Endothelial cell of umbilical vein (primary cell): Measurements from ENCODE around the gene SLC25A26. TPM values are rescaled to one million over a fixed set of nuclear protein-coding genes. Genes with fewer than 3 reads are reported as not detected.

Experiments
- BruUV-seq: library from RNA; stranded (reverse); fragments of 400-500 nt; replicated peaks from 2 replicates; lab custom pipeline; 2021; lab: Mats Ljungman, UMichigan
- CTCF ChIA-PET: fragments of 300-600, 350-600 bp; sonication (Branson Sonifier 250); formaldehyde crosslinking; loops from one replicate; lab custom pipeline; 2021; ENCODE audit warnings: antibody characterized with exemption, inconsistent platforms; lab: Charles Lee
- POLR2A ChIA-PET: fragments of 300-600, 350-600 bp; sonication (Branson Sonifier 250); formaldehyde crosslinking; loops from one replicate; lab custom pipeline; 2021; ENCODE audit warnings: antibody characterized with exemption, inconsistent platforms; lab: Charles Lee
- DNase-seq: peaks from one replicate; pipeline ENCODE4 v3.0.0-alpha.2; 2011; ENCODE audit warnings: low read depth, low spot score
- FAIRE-seq: peaks from 2 replicates; lab custom pipeline; 2011; peaks lifted over from hg19 to GRCh38; lab: Jason Lieb, UNC
- H2AFZ ChIP-seq: 2 replicates; pipeline ENCODE4 v1.6.0; 2012; ENCODE audit warnings: low read depth, low read length, control low read depth, inconsistent platforms
- H3K27ac ChIP-seq: 2 replicates; pipeline ENCODE4 v1.5.1; 2011; ENCODE audit warnings: low read depth, mild to moderate bottlenecking, control low read depth, low read length, moderate library complexity; ENCODE audit not compliant: insufficient read depth
- H3K27me3 ChIP-seq, 2 experiments: 2 replicates each; pipeline versions ENCODE4 v1.6.0 to v1.6.1; 2011; ENCODE audit warnings: low read length in 2 of 2, mixed read lengths in 1 of 2; ENCODE audit not compliant: control insufficient read depth in 2 of 2, insufficient read depth in 2 of 2
- H3K36me3 ChIP-seq, 2 experiments: 2 replicates in 1 of 2; 3 replicates in 1 of 2; pipeline ENCODE4 v1.5.1; 2011; ENCODE audit warnings: low read length in 2 of 2, mild to moderate bottlenecking in 1 of 2, moderate library complexity in 1 of 2; ENCODE audit not compliant: control insufficient read depth in 2 of 2, insufficient read depth in 2 of 2; ENCODE audit errors: extremely low read depth in 1 of 2
- H3K4me1 ChIP-seq: 3 replicates; pipeline ENCODE4 v1.5.1; 2011; ENCODE audit warnings: mild to moderate bottlenecking, low read length; ENCODE audit not compliant: control insufficient read depth, insufficient read depth; ENCODE audit errors: extremely low read depth
- H3K4me2 ChIP-seq: 2 replicates; pipeline ENCODE4 v1.6.1; 2011; ENCODE audit warnings: low read length, control low read depth, mixed read lengths; ENCODE audit not compliant: insufficient read depth
- H3K4me3 ChIP-seq, 3 experiments: fragments of 200-600 bp in 1 of 3; sonication (generic), shearing (Covaris generic) in 1 of 3; replicated peaks in 1 of 3; 2 replicates each; pipeline ENCODE4 v1.5.1; 2011 to 2016; ENCODE audit warnings: control low read depth in 3 of 3, low read length in 3 of 3, mild to moderate bottlenecking in 2 of 3, inconsistent platforms in 1 of 3, low read depth in 1 of 3, moderate library complexity in 1 of 3; ENCODE audit not compliant: insufficient read depth in 1 of 3
- H3K79me2 ChIP-seq: 2 replicates; pipeline ENCODE4 v1.6.0; 2012; ENCODE audit warnings: low read length, inconsistent platforms; ENCODE audit not compliant: control insufficient read depth, insufficient read depth
- H3K9ac ChIP-seq: replicated peaks from 2 replicates; pipeline ENCODE3; 2011; ENCODE audit warnings: low read length, control low read depth; ENCODE audit not compliant: insufficient read depth; ENCODE audit errors: extremely low read depth
- H3K9me1 ChIP-seq: replicated peaks from 3 replicates; pipeline ENCODE4 v1.6.0; 2011; ENCODE audit warnings: mild to moderate bottlenecking, low read length; ENCODE audit not compliant: control insufficient read depth, insufficient read depth; ENCODE audit errors: extremely low read depth
- H3K9me3 ChIP-seq: replicated peaks from 2 replicates; pipeline ENCODE4 v1.5.1; 2012; ENCODE audit warnings: low read length, inconsistent platforms; ENCODE audit not compliant: control insufficient read depth, insufficient read depth
- H4K20me1 ChIP-seq: replicated peaks from 2 replicates; pipeline ENCODE3; 2011; ENCODE audit warnings: mild to moderate bottlenecking, low read length; ENCODE audit not compliant: control insufficient read depth, insufficient read depth; ENCODE audit errors: extremely low read depth
- EZH2 ChIP-seq: IDR thresholded peaks from 2 replicates; pipeline ENCODE4 v1.6.1; 2012; ENCODE audit warnings: borderline replicate concordance, low read depth, mild to moderate bottlenecking, moderate library complexity, low read length, inconsistent platforms; ENCODE audit not compliant: severe bottlenecking
- FOS ChIP-seq: IDR thresholded peaks from 2 replicates; pipeline ENCODE4 v1.6.1; 2011; ENCODE audit warnings: mild to moderate bottlenecking, low read length, moderate library complexity, borderline replicate concordance; ENCODE audit not compliant: insufficient read depth
- GATA2 ChIP-seq: IDR thresholded peaks from 2 replicates; pipeline ENCODE4 v1.7.0; 2011; ENCODE audit warnings: low read depth, mild to moderate bottlenecking, moderate library complexity, mixed read lengths, low read length; ENCODE audit not compliant: insufficient read length, insufficient read depth
- JUN ChIP-seq: IDR thresholded peaks from 2 replicates; pipeline ENCODE4 v1.6.1; 2011; ENCODE audit warnings: borderline replicate concordance, low read depth; ENCODE audit not compliant: insufficient read length, insufficient read depth
- MAX ChIP-seq: IDR thresholded peaks from 2 replicates; pipeline ENCODE4 v1.6.1; 2011; ENCODE audit not compliant: insufficient read depth, insufficient read length
- MYC ChIP-seq: IDR thresholded peaks from one replicate; pipeline ENCODE4 v1.6.1; 2011; ENCODE audit warnings: mild to moderate bottlenecking, low read depth, low read length
- POLR2A ChIP-seq: IDR thresholded peaks from 2 replicates; pipeline ENCODE4 v1.6.1; 2012; ENCODE audit warnings: low read depth, mild to moderate bottlenecking, control low read depth, low read length
- POLR2AphosphoS5 ChIP-seq: IDR thresholded peaks from 2 replicates; pipeline ENCODE4 v1.6.1; 2012; ENCODE audit warnings: low read depth, mild to moderate bottlenecking, control low read depth, low read length, moderate library complexity; ENCODE audit not compliant: insufficient read depth
- dilution Hi-C: fragments of 300-500 bp; cut with MboI; formaldehyde crosslinking; loops from one replicate; pipeline ENCODE4 v1.15.0; 2019; ENCODE audit warnings: low sequenced_read_pairs; ENCODE audit not compliant: extremely low pct_ligation_motif_present
- intact Hi-C: fragments of 100-400 bp; cut with micrococcal nuclease; formaldehyde crosslinking; loops from one replicate; pipeline ENCODE4 v1.10.0; 2022
- polyA plus RNA-seq, 4 experiments: library from polyadenylated mRNA; depleted of rRNA in 3 of 4; stranded (reverse) in 3 of 4; unstranded in 1 of 4; fragments of >200 nt; gene quantifications; 2 replicates each; pipeline versions ENCODE4 v1.2.1 to v1.2.3, GENCODE V29; 2011 to 2012; ENCODE audit warnings: missing spikeins in 1 of 4
- total RNA-seq: library from RNA; stranded (reverse); gene quantifications from 2 replicates; pipeline ENCODE4 v1.2.3, GENCODE V29; 2021
- TF ChIP-seq, protein P1 (sequence below), 2 donors: IDR thresholded peaks; 1 replicate in 1 of 2; 2 replicates in 1 of 2; pipeline ENCODE4 v1.5.1; 2011; ENCODE audit warnings: low read length in 2 of 2, mild to moderate bottlenecking in 2 of 2, moderate library complexity in 2 of 2, control low read depth in 1 of 2, inconsistent platforms in 1 of 2, low read depth in 1 of 2; ENCODE audit not compliant: insufficient read depth in 1 of 2; ENCODE audit errors: extremely low read depth in 1 of 2

Gene SLC25A26
- total and polyA plus RNA-seq, 2 donors (not counting 3 experiments of a cell fraction or from before 2014, with no cell fraction given) = 11.8 to 23.5 TPM

DNA sequence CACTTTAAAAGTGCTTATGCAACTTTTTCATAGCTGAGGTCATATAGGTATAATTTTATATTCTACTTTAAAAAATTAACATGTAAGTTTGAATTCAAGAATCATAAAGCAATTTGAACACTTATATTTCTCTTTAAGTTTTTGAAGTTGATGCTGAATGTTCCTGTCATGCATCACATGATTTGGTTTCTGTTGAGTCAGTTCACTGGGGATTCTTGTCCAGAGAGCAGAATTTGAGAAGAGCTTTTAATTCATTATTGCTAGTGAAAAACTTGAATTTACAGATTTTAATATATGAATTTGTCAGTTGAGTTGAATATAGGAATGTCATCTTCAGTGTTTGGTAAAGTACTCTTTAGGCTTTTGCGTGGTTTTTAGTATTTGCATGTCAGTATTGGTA, 7.9 kb downstream of the SLC25A26 start:
- no peak overlapping the region for H3K4me3 ChIP-seq
- dilution Hi-C loops (no loop called here), intact Hi-C loops (no loop called here)
- H3K36me3 ChIP-seq = no peaks in the 10 kb centered on the region
- no peak overlapping the region for H2AFZ ChIP-seq
- H3K9me1 ChIP-seq = no peaks in the 10 kb centered on the region
- H3K27me3 ChIP-seq = no peaks in the 10 kb centered on the region
- no peak overlapping the region for H3K4me2 ChIP-seq
- ChIA-PET POLR2A (no interaction called here), CTCF (interaction anchor here (1.0 to 1.1 kb wide), 2 partner anchors 8 to 14 kb away, joined by 3 read pairs; no protein-coding TSS in a partner anchor)
- TF ChIP-seq, protein P1, sequence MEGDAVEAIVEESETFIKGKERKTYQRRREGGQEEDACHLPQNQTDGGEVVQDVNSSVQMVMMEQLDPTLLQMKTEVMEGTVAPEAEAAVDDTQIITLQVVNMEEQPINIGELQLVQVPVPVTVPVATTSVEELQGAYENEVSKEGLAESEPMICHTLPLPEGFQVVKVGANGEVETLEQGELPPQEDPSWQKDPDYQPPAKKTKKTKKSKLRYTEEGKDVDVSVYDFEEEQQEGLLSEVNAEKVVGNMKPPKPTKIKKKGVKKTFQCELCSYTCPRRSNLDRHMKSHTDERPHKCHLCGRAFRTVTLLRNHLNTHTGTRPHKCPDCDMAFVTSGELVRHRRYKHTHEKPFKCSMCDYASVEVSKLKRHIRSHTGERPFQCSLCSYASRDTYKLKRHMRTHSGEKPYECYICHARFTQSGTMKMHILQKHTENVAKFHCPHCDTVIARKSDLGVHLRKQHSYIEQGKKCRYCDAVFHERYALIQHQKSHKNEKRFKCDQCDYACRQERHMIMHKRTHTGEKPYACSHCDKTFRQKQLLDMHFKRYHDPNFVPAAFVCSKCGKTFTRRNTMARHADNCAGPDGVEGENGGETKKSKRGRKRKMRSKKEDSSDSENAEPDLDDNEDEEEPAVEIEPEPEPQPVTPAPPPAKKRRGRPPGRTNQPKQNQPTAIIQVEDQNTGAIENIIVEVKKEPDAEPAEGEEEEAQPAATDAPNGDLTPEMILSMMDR (IDR thresholded peaks at IDR 0.05; ENCODE audit: extremely low read depth in 1 of 2, insufficient read depth in 1 of 2, low read depth in 1 of 2, low read length in 2 of 2) = no peak
- TF ChIP-seq FOS (no peak), EZH2 (no peak), MYC (no peak), GATA2 (no peak), JUN (no peak), POLR2AphosphoS5 (no peak), POLR2A (no peak), MAX (no peak)
- no TSS peak for BruUV-seq
- H4K20me1 ChIP-seq = no peaks in the 10 kb centered on the region
- no peak overlapping the region for H3K27ac ChIP-seq
- H3K9me3 ChIP-seq = no peaks in the 10 kb centered on the region
- DNase-seq (no peak), FAIRE-seq (no peak)
- H3K79me2 ChIP-seq = no peaks in the 10 kb centered on the region
- H3K4me1 ChIP-seq = no peaks in the 10 kb centered on the region
- H3K9ac ChIP-seq = no peak overlapping the region
